Measurements from ENCODE around the gene EDN2.

GRCh38 chr1:41507110-41507720, 22.7 kb upstream of the EDN2 start:
- TF ChIP-seq, protein P1, sequence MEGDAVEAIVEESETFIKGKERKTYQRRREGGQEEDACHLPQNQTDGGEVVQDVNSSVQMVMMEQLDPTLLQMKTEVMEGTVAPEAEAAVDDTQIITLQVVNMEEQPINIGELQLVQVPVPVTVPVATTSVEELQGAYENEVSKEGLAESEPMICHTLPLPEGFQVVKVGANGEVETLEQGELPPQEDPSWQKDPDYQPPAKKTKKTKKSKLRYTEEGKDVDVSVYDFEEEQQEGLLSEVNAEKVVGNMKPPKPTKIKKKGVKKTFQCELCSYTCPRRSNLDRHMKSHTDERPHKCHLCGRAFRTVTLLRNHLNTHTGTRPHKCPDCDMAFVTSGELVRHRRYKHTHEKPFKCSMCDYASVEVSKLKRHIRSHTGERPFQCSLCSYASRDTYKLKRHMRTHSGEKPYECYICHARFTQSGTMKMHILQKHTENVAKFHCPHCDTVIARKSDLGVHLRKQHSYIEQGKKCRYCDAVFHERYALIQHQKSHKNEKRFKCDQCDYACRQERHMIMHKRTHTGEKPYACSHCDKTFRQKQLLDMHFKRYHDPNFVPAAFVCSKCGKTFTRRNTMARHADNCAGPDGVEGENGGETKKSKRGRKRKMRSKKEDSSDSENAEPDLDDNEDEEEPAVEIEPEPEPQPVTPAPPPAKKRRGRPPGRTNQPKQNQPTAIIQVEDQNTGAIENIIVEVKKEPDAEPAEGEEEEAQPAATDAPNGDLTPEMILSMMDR (IDR thresholded peaks at IDR 0.05; ENCODE audit: poor library complexity, severe bottlenecking), result no peak
- TF ChIP-seq POLR2AphosphoS5 (IDR thresholded peaks at IDR 0.05) (no peak), REST (IDR thresholded peaks at IDR 0.05; ENCODE audit: borderline replicate concordance) (no peak), EZH2 (IDR thresholded peaks at IDR 0.05; ENCODE audit: borderline replicate concordance, insufficient read depth, low read length, poor library complexity, severe bottlenecking) (no peak), MXI1 (conservative IDR thresholded peaks at IDR 0.05; ENCODE audit: poor library complexity, severe bottlenecking) (no peak)
